MM.1S (cell line): ENCODE data around the gene TTLL9.

Source experiments
- EZH2 ChIP-seq: fragments of 300-600 bp; sonication (generic); optimal IDR thresholded peaks from 2 replicates; pipeline ENCODE3; 2017; ENCODE audit warnings: low read depth, mild to moderate bottlenecking, antibody characterized with exemption, low read length, mixed read lengths
- TF ChIP-seq, protein P1 (sequence below): fragments of 300-600 bp; sonication (generic); IDR thresholded peaks from 2 replicates; pipeline ENCODE4 v1.5.1; 2016; ENCODE audit warnings: antibody characterized with exemption, low read length, mixed read lengths

GRCh38 chr20:31949877-31950646, 79.6 kb downstream of the TTLL9 start:
- TF ChIP-seq, protein P1, sequence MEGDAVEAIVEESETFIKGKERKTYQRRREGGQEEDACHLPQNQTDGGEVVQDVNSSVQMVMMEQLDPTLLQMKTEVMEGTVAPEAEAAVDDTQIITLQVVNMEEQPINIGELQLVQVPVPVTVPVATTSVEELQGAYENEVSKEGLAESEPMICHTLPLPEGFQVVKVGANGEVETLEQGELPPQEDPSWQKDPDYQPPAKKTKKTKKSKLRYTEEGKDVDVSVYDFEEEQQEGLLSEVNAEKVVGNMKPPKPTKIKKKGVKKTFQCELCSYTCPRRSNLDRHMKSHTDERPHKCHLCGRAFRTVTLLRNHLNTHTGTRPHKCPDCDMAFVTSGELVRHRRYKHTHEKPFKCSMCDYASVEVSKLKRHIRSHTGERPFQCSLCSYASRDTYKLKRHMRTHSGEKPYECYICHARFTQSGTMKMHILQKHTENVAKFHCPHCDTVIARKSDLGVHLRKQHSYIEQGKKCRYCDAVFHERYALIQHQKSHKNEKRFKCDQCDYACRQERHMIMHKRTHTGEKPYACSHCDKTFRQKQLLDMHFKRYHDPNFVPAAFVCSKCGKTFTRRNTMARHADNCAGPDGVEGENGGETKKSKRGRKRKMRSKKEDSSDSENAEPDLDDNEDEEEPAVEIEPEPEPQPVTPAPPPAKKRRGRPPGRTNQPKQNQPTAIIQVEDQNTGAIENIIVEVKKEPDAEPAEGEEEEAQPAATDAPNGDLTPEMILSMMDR: no peak
- TF ChIP-seq EZH2: no peak
